Sigmoid colon (tissue), 7 donors: ENCODE results near the gene SORCS2. TPM values are rescaled to one million over a fixed set of nuclear protein-coding genes. Genes with fewer than 3 reads are reported as not detected.

Source experiments
- DNase-seq: peaks from one replicate; pipeline ENCODE4 v3.0.0-alpha.2; 2019
- H3K27ac ChIP-seq, 4 donors: fragments of 200-600 bp; sonication (generic); one replicate each; pipeline ENCODE4 v1.5.1; 2016 to 2019; ENCODE audit warnings: mild to moderate bottlenecking in 1 of 4
- H3K27me3 ChIP-seq, 3 donors: fragments of 200-600 bp; sonication (generic); one replicate each; pipeline ENCODE4 v1.5.1; 2019; ENCODE audit warnings: mild to moderate bottlenecking in 1 of 3
- H3K36me3 ChIP-seq, 4 donors: fragments of 200-600 bp; sonication (generic); one replicate each; pipeline ENCODE4 v1.5.1; 2016 to 2019
- H3K4me1 ChIP-seq, 4 donors: fragments of 200-600 bp; sonication (generic); one replicate each; pipeline ENCODE4 v1.5.1; 2017 to 2019
- H3K4me3 ChIP-seq, 4 donors: fragments of 200-600 bp; sonication (generic); one replicate each; pipeline ENCODE4 v1.5.1; 2017 to 2019; ENCODE audit warnings: mild to moderate bottlenecking in 2 of 4, moderate library complexity in 1 of 4
- H3K9me3 ChIP-seq, 4 donors: fragments of 200-600 bp in 3 of 4; sonication (generic) in 3 of 4; one replicate each; pipeline versions ENCODE4 v1.5.1 to v1.6.1; 2013 to 2019
- CTCF ChIP-seq, 4 experiments: fragments of 450-650 bp in 3 of 4; fragments of 200-600 bp in 1 of 4; IDR thresholded peaks; one replicate each; pipeline ENCODE4 v1.5.1; 2016 to 2019; ENCODE audit warnings: antibody characterized with exemption in 4 of 4, mild to moderate bottlenecking in 3 of 4, moderate library complexity in 2 of 4
- EP300 ChIP-seq, 4 donors: sonication (generic); formaldehyde crosslinking; IDR thresholded peaks; one replicate each; pipeline ENCODE4 v1.6.1; 2017; ENCODE audit warnings: antibody characterized with exemption in 4 of 4
- POLR2A ChIP-seq, 2 donors: fragments of 450-650 bp; IDR thresholded peaks; one replicate each; pipeline ENCODE4 v1.6.1; 2016; ENCODE audit warnings: antibody characterized with exemption in 2 of 2, mild to moderate bottlenecking in 2 of 2, moderate library complexity in 2 of 2
- POLR2AphosphoS5 ChIP-seq, 4 donors: sonication (generic); formaldehyde crosslinking; IDR thresholded peaks; one replicate each; pipeline ENCODE4 v1.6.1; 2017; ENCODE audit warnings: antibody characterized with exemption in 4 of 4
- WGBS, 2 donors: extraction: QIAGEN DNeasy Blood & Tissue Kit; methylation state at CpG; one replicate each; pipeline ENCODE4 v1.1.7; 2013; 5-methylcytosine and 5-hydroxymethylcytosine counted together
- intact Hi-C: fragments of 100-400 bp; cut with DNase I; formaldehyde crosslinking; loops from one replicate; pipeline ENCODE4 v1.15.1; 2023
- polyA plus RNA-seq, 3 donors: library from polyadenylated mRNA; stranded (reverse); fragments of 200-250 nt; gene quantifications; one replicate each; pipeline ENCODE4 v1.2.3, GENCODE V29; 2013
- total RNA-seq, 4 donors: library from RNA; depleted of rRNA; stranded (reverse); fragments of >200 nt; gene quantifications; one replicate each; pipeline ENCODE4 v1.1.0, GENCODE V29; 2016
- donor health status: healthy with polysubstance abuse.
- donor health status: Bipolar disorder and iron deficiency.
- donor health status: healthy.

Gene SORCS2
- total and polyA plus RNA-seq, 7 donors = 1.8 to 6.4 (median 3.9) TPM; not detected in 2

- H3K4me3 ChIP-seq = no peak overlapping the region
- peaks cover 0 to 7% (median 5%) of the 10 kb centered on the region in 3 donors for H3K27me3 ChIP-seq
- no peaks in the 10 kb centered on the region for H3K36me3 ChIP-seq
- intact Hi-C loops = no loop called here
- no peaks in the 10 kb centered on the region for H3K9me3 ChIP-seq
- no peak overlapping the region for H3K27ac ChIP-seq
- DNase-seq = no peak
- no peaks in the 10 kb centered on the region for H3K4me1 ChIP-seq
- WGBS, 2 donors = 93 to 94% methylated on average over 13 of the region's 13 CpGs
- no peak for TF ChIP-seq POLR2AphosphoS5 (IDR thresholded peaks at IDR 0.05)
- no peak for TF ChIP-seq POLR2A (IDR thresholded peaks at IDR 0.05)
- TF ChIP-seq EP300 (IDR thresholded peaks at IDR 0.05) = no peak
- TF ChIP-seq CTCF (IDR thresholded peaks at IDR 0.05) = no peak
Observed at GRCh38 chr4:7637139-7637538, 444.8 kb downstream of the SORCS2 start.

- Histone ChIP-seq H3K4me3 (no peak overlapping the region), H3K27ac (no peak overlapping the region), H3K9me3 (no peaks in the 10 kb centered on the region), H3K36me3 (no peaks in the 10 kb centered on the region), H3K27me3 (peaks cover 0 to 7% (median 5%) of the 10 kb centered on the region in 3 donors), H3K4me1 (no peaks in the 10 kb centered on the region)
- no peak for DNase-seq
- 86 to 93% methylated on average over 11 of the region's 11 CpGs for WGBS, 2 donors
- intact Hi-C loops = no loop called here
- TF ChIP-seq EP300 (IDR thresholded peaks at IDR 0.05) (no peak), CTCF (IDR thresholded peaks at IDR 0.05) (no peak), POLR2A (IDR thresholded peaks at IDR 0.05) (no peak), POLR2AphosphoS5 (IDR thresholded peaks at IDR 0.05) (no peak)
Observed at GRCh38 chr4:7637971-7638370, 445.6 kb downstream of the SORCS2 start.

- H3K4me3 ChIP-seq = no peak overlapping the region
- intact Hi-C loops = no loop called here
- H3K36me3 ChIP-seq = no peaks in the 10 kb centered on the region
- H3K9me3 ChIP-seq = no peaks in the 10 kb centered on the region
- no peak overlapping the region for H3K27ac ChIP-seq
- DNase-seq = no peak
- no peak for TF ChIP-seq EP300 (IDR thresholded peaks at IDR 0.05)
- H3K4me1 ChIP-seq = no peaks in the 10 kb centered on the region
- peaks cover 0 to 7% (median 5%) of the 10 kb centered on the region in 3 donors for H3K27me3 ChIP-seq
- WGBS, 2 donors = 88 to 95% methylated on average over 12 of the region's 12 CpGs
Observed at GRCh38 chr4:7638489-7638888, 446.2 kb downstream of the SORCS2 start.

- WGBS, 2 donors = 75 to 77% methylated on average over 7 of the region's 7 CpGs
- intact Hi-C loops = no loop called here
- Histone ChIP-seq H3K27me3 (peaks cover 0 to 7% (median 5%) of the 10 kb centered on the region in 3 donors), H3K4me1 (no peaks in the 10 kb centered on the region), H3K4me3 (no peak overlapping the region), H3K36me3 (no peaks in the 10 kb centered on the region), H3K27ac (no peak overlapping the region), H3K9me3 (peaks cover 0 to under 1% (median under 1%) of the 10 kb centered on the region in 4 donors)
- TF ChIP-seq EP300 (IDR thresholded peaks at IDR 0.05) (no peak), CTCF (IDR thresholded peaks at IDR 0.05) (no peak), POLR2A (IDR thresholded peaks at IDR 0.05) (no peak), POLR2AphosphoS5 (IDR thresholded peaks at IDR 0.05) (no peak)
- DNase-seq = no peak
Observed at GRCh38 chr4:7638984-7639789, 446.8 kb downstream of the SORCS2 start.

- Histone ChIP-seq H3K9me3 (peaks cover 0 to 7% (median 1%) of the 10 kb centered on the region in 4 donors), H3K4me1 (no peaks in the 10 kb centered on the region), H3K27ac (no peak overlapping the region), H3K27me3 (peaks cover 0 to 5% (median 0%) of the 10 kb centered on the region in 3 donors), H3K36me3 (no peaks in the 10 kb centered on the region), H3K4me3 (no peak overlapping the region)
- intact Hi-C loops = no loop called here
- no peak for TF ChIP-seq EP300 (IDR thresholded peaks at IDR 0.05)
- TF ChIP-seq POLR2A (IDR thresholded peaks at IDR 0.05) = no peak
- TF ChIP-seq POLR2AphosphoS5 (IDR thresholded peaks at IDR 0.05) = no peak
- no peak for TF ChIP-seq CTCF (IDR thresholded peaks at IDR 0.05)
- WGBS, 2 donors = 79 to 85% methylated on average over 6 of the region's 6 CpGs
- DNase-seq = no peak
Observed at GRCh38 chr4:7640136-7640535, 447.8 kb downstream of the SORCS2 start.
